ENCODE results near the gene LURAP1L.

Gene LURAP1L

GRCh38 chr9:12813960-12814876 lies 39.4 kb downstream of the LURAP1L start:
- peak; percentile 78 for DNase-seq (ENCODE audit: low spot score)

- DNase-seq (ENCODE audit: low spot score) = no peak
Observed at GRCh38 chr9:12814877-12815237, 40.0 kb downstream of the LURAP1L start.

GRCh38 chr9:12815888-12816287 lies 41.1 kb downstream of the LURAP1L start:
- DNase-seq (ENCODE audit: low spot score) = no peak

GRCh38 chr9:12816656-12817101 lies 41.9 kb downstream of the LURAP1L start:
- DNase-seq (ENCODE audit: low spot score) = peak; percentile 7

GRCh38 chr9:12817702-12818101 lies 42.9 kb downstream of the LURAP1L start:
- DNase-seq (ENCODE audit: low spot score) = peak; percentile 10

- peak; percentile 7 for DNase-seq (ENCODE audit: low spot score)
Observed at GRCh38 chr9:12818431-12819000, 43.7 kb downstream of the LURAP1L start.

- peak; percentile 22 for DNase-seq (ENCODE audit: low spot score)
Observed at GRCh38 chr9:12819436-12820185, 44.8 kb downstream of the LURAP1L start.

- no peak for DNase-seq (ENCODE audit: low spot score)
Observed at GRCh38 chr9:12822111-12822510, 47.3 kb downstream of the LURAP1L start.

GRCh38 chr9:12826924-12827565 lies 52.2 kb downstream of the LURAP1L start:
- DNase-seq (ENCODE audit: low spot score) = no peak

- DNase-seq (ENCODE audit: low spot score) = no peak
Observed at GRCh38 chr9:12833701-12834100, 58.9 kb downstream of the LURAP1L start.

GRCh38 chr9:12838546-12838945 lies 63.7 kb downstream of the LURAP1L start:
- no peak for DNase-seq (ENCODE audit: low spot score)

- no peak for DNase-seq (ENCODE audit: low spot score)
Observed at GRCh38 chr9:12843735-12844134, 68.9 kb downstream of the LURAP1L start.

GRCh38 chr9:12846035-12846434 lies 71.2 kb downstream of the LURAP1L start:
- no peak for DNase-seq (ENCODE audit: low spot score)

- DNase-seq (ENCODE audit: low spot score) = no peak
Observed at GRCh38 chr9:12847561-12847960, 72.7 kb downstream of the LURAP1L start.

- no peak for DNase-seq (ENCODE audit: low spot score)
Observed at GRCh38 chr9:12849486-12850003, 74.7 kb downstream of the LURAP1L start.

GRCh38 chr9:12851341-12852090 lies 76.7 kb downstream of the LURAP1L start:
- no peak for DNase-seq (ENCODE audit: low spot score)

GRCh38 chr9:12853051-12853450 lies 78.2 kb downstream of the LURAP1L start:
- no peak for DNase-seq (ENCODE audit: low spot score)

- no peak for DNase-seq (ENCODE audit: low spot score)
Observed at GRCh38 chr9:12854221-12854620, 79.4 kb downstream of the LURAP1L start.

- DNase-seq (ENCODE audit: low spot score) = no peak
Observed at GRCh38 chr9:12855066-12855465, 80.2 kb downstream of the LURAP1L start.

GRCh38 chr9:12856603-12857002 lies 81.8 kb downstream of the LURAP1L start:
- no peak for DNase-seq (ENCODE audit: low spot score)

- no peak for DNase-seq (ENCODE audit: low spot score)
Observed at GRCh38 chr9:12859704-12860251, 85.0 kb downstream of the LURAP1L start.
